Natural killer cell treated with Interleukin-12 subunit alpha and Interleukin-12 subunit beta and Interleukin-15 and Interleukin-18, amount 100 ng/mL, for 72 hours (primary cell): ENCODE data around the gene CCDC148. TPM values are rescaled to one million over a fixed set of nuclear protein-coding genes. Genes with fewer than 3 reads are reported as not detected.
"Not testable (repeated sequence)": the region's sequence is repeated elsewhere in the genome, so short reads cannot be mapped to it uniquely, and the experiment has no call there.

Experiments used
- ATAC-seq, 2 donors: fragments of 150-1000 bp; cut with Tn5 transposase in 1 of 2; sonication (Bioruptor Pico), chemical (Tn5 transposase) in 1 of 2; 2 replicates each; pipeline ENCODE4 v1.10.0; 2021
- DNase-seq: peaks from one replicate; pipeline ENCODE4 v3.0.0; 2022; ENCODE audit warnings: low spot score
- H3K27ac Mint-ChIP-seq, 2 donors: 1 replicate in 1 of 2; 2 replicates in 1 of 2; pipeline ENCODE4 v1.8.0; 2022; ENCODE audit warnings: mixed read lengths in 2 of 2, mild to moderate bottlenecking in 1 of 2, moderate library complexity in 1 of 2
- H3K27me3 Mint-ChIP-seq, 2 donors: 1 replicate in 1 of 2; 2 replicates in 1 of 2; pipeline ENCODE4 v1.8.0; 2022; ENCODE audit warnings: mixed read lengths in 2 of 2
- H3K36me3 Mint-ChIP-seq: one replicate; pipeline ENCODE4 v1.8.0; 2022; ENCODE audit warnings: mixed read lengths
- H3K4me1 Mint-ChIP-seq, 2 donors: 1 replicate in 1 of 2; 2 replicates in 1 of 2; pipeline ENCODE4 v1.8.0; 2022; ENCODE audit warnings: low read depth in 2 of 2, mixed read lengths in 2 of 2, mild to moderate bottlenecking in 1 of 2
- H3K4me3 Mint-ChIP-seq: one replicate; pipeline ENCODE4 v1.8.0; 2022; ENCODE audit warnings: mixed read lengths
- H3K9me3 Mint-ChIP-seq: 2 replicates; pipeline ENCODE4 v1.8.0; 2022; ENCODE audit warnings: mixed read lengths
- total RNA-seq, 2 donors: library from RNA; stranded (reverse); gene quantifications; one replicate each; pipeline ENCODE4 v1.2.3, GENCODE V29; 2022

CCDC148 gene
- total RNA-seq, 2 donors from 2014 or later, result not detected

- Mint-ChIP-seq H3K36me3 (no peaks in the 10 kb centered on the region), H3K27me3 (peaks cover 9 to 16% of the 10 kb centered on the region in 2 donors), H3K4me1 (peaks cover 9 to 11% of the 10 kb centered on the region in 2 donors), H3K27ac (peak overlapping the region; percentile 12 to 31), H3K9me3 (peaks cover 3% of the 10 kb centered on the region), H3K4me3 (peak overlapping the region; percentile 1)
- peak; percentile 82 to 92 for ATAC-seq
- no peak for DNase-seq
Measured at GRCh38 chr2:158391876-158392275, 64.7 kb downstream of the CCDC148 start.

- Mint-ChIP-seq H3K36me3 (no peaks in the 10 kb centered on the region), H3K4me3 (peak overlapping the region; percentile 1), H3K27ac (peak overlapping the region; percentile 12 to 31), H3K27me3 (peaks cover 13 to 16% of the 10 kb centered on the region in 2 donors), H3K9me3 (peaks cover 7% of the 10 kb centered on the region), H3K4me1 (peaks cover 9 to 11% of the 10 kb centered on the region in 2 donors)
- DNase-seq (no peak), ATAC-seq (no peak)
Measured at GRCh38 chr2:158391361-158391760, 65.2 kb downstream of the CCDC148 start.

- H3K27me3 Mint-ChIP-seq, result peaks cover 16 to 17% of the 10 kb centered on the region in 2 donors
- ATAC-seq, result no peak
- H3K4me1 Mint-ChIP-seq, result peaks cover 9 to 11% of the 10 kb centered on the region in 2 donors
Measured at GRCh38 chr2:158388159-158388558, 68.4 kb downstream of the CCDC148 start.

GRCh38 chr2:158385646-158386045 is 70.9 kb downstream of the CCDC148 start:
- no peak for DNase-seq
- Mint-ChIP-seq H3K9me3 (peaks cover 7% of the 10 kb centered on the region), H3K36me3 (no peaks in the 10 kb centered on the region), H3K4me3 (no peak overlapping the region), H3K27ac (no peak overlapping the region), H3K4me1 (peaks cover 0 to 3% of the 10 kb centered on the region in 2 donors), H3K27me3 (peaks cover 16 to 22% of the 10 kb centered on the region in 2 donors)
- ATAC-seq, result no peak

More at GRCh38 chr2:158388159-158388558, 68.4 kb downstream of the CCDC148 start:
- no peak overlapping the region for H3K4me3 Mint-ChIP-seq
- H3K27ac Mint-ChIP-seq, result no peak overlapping the region
- H3K36me3 Mint-ChIP-seq, result no peaks in the 10 kb centered on the region
- DNase-seq, result no peak
- peaks cover 7% of the 10 kb centered on the region for H3K9me3 Mint-ChIP-seq

GRCh38 chr2:158381978-158382377 is 74.6 kb downstream of the CCDC148 start:
- H3K27ac Mint-ChIP-seq, result no peak overlapping the region
- H3K27me3 Mint-ChIP-seq, result peaks cover 7 to 20% of the 10 kb centered on the region in 2 donors
- peaks cover 4% of the 10 kb centered on the region for H3K9me3 Mint-ChIP-seq
- H3K36me3 Mint-ChIP-seq, result no peaks in the 10 kb centered on the region
- no peak for ATAC-seq
- no peaks in the 10 kb centered on the region for H3K4me1 Mint-ChIP-seq
- DNase-seq, result no peak
- no peak overlapping the region for H3K4me3 Mint-ChIP-seq

GRCh38 chr2:158381205-158381604 is 75.3 kb downstream of the CCDC148 start:
- Mint-ChIP-seq H3K4me1 (no peaks in the 10 kb centered on the region), H3K27ac (no peak overlapping the region), H3K27me3 (peaks cover 8 to 20% of the 10 kb centered on the region in 2 donors), H3K36me3 (no peaks in the 10 kb centered on the region), H3K4me3 (no peak overlapping the region), H3K9me3 (no peaks in the 10 kb centered on the region)
- no peak for ATAC-seq
- DNase-seq, result no peak

GRCh38 chr2:158380746-158381145 is 75.8 kb downstream of the CCDC148 start:
- Mint-ChIP-seq H3K27ac (no peak overlapping the region), H3K27me3 (peaks cover 8 to 21% of the 10 kb centered on the region in 2 donors), H3K9me3 (no peaks in the 10 kb centered on the region), H3K36me3 (no peaks in the 10 kb centered on the region), H3K4me1 (no peaks in the 10 kb centered on the region), H3K4me3 (no peak overlapping the region)
- no peak for ATAC-seq
- DNase-seq, result no peak

GRCh38 chr2:158378926-158379325 is 77.6 kb downstream of the CCDC148 start:
- Mint-ChIP-seq H3K4me3 (no peak overlapping the region), H3K9me3 (no peaks in the 10 kb centered on the region), H3K27ac (no peak overlapping the region), H3K36me3 (no peaks in the 10 kb centered on the region), H3K4me1 (no peaks in the 10 kb centered on the region), H3K27me3 (peaks cover 6 to 21% of the 10 kb centered on the region in 2 donors)
- no peak for ATAC-seq
- DNase-seq, result no peak

- ATAC-seq (no peak), DNase-seq (no peak)
- Mint-ChIP-seq H3K4me3 (no peak overlapping the region), H3K27ac (no peak overlapping the region), H3K27me3 (no peaks in the 10 kb centered on the region), H3K36me3 (no peaks in the 10 kb centered on the region), H3K9me3 (peaks cover 13% of the 10 kb centered on the region), H3K4me1 (no peaks in the 10 kb centered on the region)
Measured at GRCh38 chr2:158366342-158366741, 90.2 kb downstream of the CCDC148 start.

GRCh38 chr2:158359846-158360245 is 96.7 kb downstream of the CCDC148 start:
- Mint-ChIP-seq H3K27ac (no peak overlapping the region), H3K4me1 (no peaks in the 10 kb centered on the region), H3K27me3 (no peaks in the 10 kb centered on the region), H3K36me3 (no peaks in the 10 kb centered on the region), H3K9me3 (peaks cover 14% of the 10 kb centered on the region), H3K4me3 (no peak overlapping the region)
- DNase-seq (no peak), ATAC-seq (no peak)

GRCh38 chr2:158357699-158358098 is 98.9 kb downstream of the CCDC148 start:
- DNase-seq, result no peak
- H3K4me1 Mint-ChIP-seq, result no peaks in the 10 kb centered on the region
- no peaks in the 10 kb centered on the region for H3K27me3 Mint-ChIP-seq
- no peaks in the 10 kb centered on the region for H3K36me3 Mint-ChIP-seq
- ATAC-seq, result no peak
- no peak overlapping the region for H3K4me3 Mint-ChIP-seq
- no peak overlapping the region for H3K27ac Mint-ChIP-seq
- H3K9me3 Mint-ChIP-seq, result peaks cover 12% of the 10 kb centered on the region

- ATAC-seq, result no peak
- peaks cover 11% of the 10 kb centered on the region for H3K9me3 Mint-ChIP-seq
Measured at GRCh38 chr2:158357122-158357521, 99.4 kb downstream of the CCDC148 start.

GRCh38 chr2:158351466-158351816 is 105.1 kb downstream of the CCDC148 start:
- not testable (repeated sequence) for H3K9me3 Mint-ChIP-seq, H3K4me3 Mint-ChIP-seq, DNase-seq, H3K36me3 Mint-ChIP-seq, H3K27me3 Mint-ChIP-seq, H3K4me1 Mint-ChIP-seq, ATAC-seq, H3K27ac Mint-ChIP-seq

More at GRCh38 chr2:158357122-158357521, 99.4 kb downstream of the CCDC148 start:
- H3K4me1 Mint-ChIP-seq, result no peaks in the 10 kb centered on the region
- no peaks in the 10 kb centered on the region for H3K36me3 Mint-ChIP-seq
- no peak overlapping the region for H3K4me3 Mint-ChIP-seq
- H3K27me3 Mint-ChIP-seq, result no peaks in the 10 kb centered on the region
- DNase-seq, result no peak
- no peak overlapping the region for H3K27ac Mint-ChIP-seq

- not testable (repeated sequence) for H3K4me3 Mint-ChIP-seq, H3K27me3 Mint-ChIP-seq, H3K9me3 Mint-ChIP-seq, H3K27ac Mint-ChIP-seq, ATAC-seq, H3K4me1 Mint-ChIP-seq, H3K36me3 Mint-ChIP-seq, DNase-seq
Measured at GRCh38 chr2:158350751-158351465, 105.6 kb downstream of the CCDC148 start.

GRCh38 chr2:158346032-158346431 is 110.5 kb downstream of the CCDC148 start:
- no peaks in the 10 kb centered on the region for H3K4me1 Mint-ChIP-seq
- no peak overlapping the region for H3K27ac Mint-ChIP-seq
- DNase-seq (no peak), ATAC-seq (no peak)
- no peaks in the 10 kb centered on the region for H3K27me3 Mint-ChIP-seq
- H3K36me3 Mint-ChIP-seq, result no peaks in the 10 kb centered on the region
- no peak overlapping the region for H3K4me3 Mint-ChIP-seq
- no peaks in the 10 kb centered on the region for H3K9me3 Mint-ChIP-seq
